ENCODE measurements around the gene CALN1.

CALN1 gene

DNA sequence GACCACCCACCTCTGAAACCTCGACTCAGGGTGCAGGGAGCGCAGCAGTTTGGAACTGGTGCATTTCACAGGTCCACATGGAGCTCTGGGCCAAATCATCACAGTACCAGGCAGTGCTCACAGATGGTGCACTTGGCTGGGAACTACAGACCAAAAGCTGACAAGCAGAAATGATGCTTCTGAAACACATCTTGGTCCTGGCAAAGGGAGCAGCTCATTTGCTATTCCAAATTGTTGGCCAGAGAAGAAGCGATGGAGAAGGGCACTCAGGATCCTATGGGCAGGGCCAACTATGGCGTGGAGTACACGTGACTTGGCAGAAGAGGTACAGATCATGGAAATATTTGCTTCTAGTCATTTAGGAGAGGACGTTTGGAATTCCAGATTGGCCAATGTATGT lies 383.9 kb downstream of the CALN1 start:
- no peak for DNase-seq

DNA sequence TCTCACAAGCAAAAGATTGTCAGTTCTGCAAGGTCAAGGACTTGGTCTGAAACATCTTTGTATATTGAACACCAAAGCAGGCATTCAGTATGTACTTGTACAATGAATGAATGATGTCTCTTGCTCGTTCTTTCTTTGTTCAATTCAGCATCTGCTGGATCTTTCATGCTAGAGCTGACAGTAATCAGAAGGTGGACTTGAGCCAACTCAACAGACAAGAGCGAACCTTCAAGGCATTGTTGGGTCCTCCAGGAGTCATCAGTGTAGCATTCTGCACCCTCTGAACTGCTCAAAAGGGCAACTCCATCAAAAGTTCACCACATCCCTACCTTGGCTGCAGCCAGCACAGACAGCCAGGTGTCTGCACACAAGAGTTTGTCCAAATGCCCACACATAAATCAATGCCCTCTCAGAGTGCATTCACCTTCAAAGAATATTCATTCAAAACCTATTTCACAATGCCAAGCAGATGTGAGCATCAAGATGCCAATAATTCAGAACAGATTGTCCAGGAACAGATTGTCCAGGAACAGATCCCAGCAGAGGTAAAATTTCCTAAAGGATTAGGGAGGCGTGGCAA lies 386.7 kb downstream of the CALN1 start:
- no peak for DNase-seq

DNA sequence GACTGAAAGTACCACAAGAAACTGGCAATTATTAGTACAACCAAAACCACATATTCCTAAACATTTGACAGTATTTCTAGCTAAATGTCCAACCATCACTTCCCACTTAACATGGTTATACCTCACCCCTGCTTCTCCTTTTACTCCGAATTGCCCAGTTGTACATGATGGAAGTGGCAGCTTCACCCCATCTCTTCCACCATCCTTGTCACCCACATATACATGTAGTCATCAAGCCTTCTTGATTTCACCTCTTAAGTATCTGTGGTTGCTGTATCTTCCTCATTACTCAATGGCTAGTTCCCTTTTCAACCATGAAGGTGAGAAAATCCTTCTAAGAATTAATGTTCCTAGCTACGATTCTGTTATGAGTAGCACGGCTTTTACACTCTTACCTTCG lies 388.2 kb downstream of the CALN1 start:
- no peak for DNase-seq

DNA sequence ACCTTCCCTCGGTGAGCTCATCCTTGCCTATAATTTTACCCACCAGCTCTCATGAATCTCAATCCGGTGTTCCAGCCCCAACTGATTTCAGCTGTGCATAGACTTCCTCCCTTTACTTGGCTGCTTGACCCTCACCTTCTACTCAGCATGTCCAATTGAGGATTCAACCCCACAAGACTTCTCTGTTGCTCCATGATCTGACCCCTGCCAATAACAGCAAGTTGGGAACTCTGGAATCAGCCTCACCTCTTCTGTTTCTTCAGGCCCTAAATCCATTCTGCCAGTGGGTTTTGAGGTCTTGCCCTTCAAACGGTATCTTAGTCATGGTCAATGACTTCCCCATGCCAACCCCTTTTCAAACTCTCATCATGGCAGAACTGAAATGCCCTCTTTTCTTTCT lies 390.4 kb downstream of the CALN1 start:
- DNase-seq, result no peak

DNA sequence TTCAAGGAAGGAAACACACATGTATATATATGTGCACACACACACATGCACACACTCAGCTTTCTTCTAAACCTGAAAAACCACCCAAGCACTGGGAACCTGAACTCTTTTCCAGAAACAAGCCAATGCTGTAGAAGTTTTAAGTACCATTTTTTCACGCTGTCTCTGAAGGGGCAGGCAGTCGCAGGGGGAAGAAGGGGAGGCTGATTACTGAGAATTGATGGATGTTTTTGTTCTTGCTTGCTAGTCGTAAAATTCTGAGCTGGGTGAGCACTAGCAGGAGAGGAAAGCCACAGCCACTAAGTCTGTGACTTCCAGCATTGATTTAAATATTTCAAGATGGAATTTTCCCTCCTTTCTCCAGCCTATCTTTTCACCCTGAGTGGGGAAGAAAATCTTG lies 391.8 kb downstream of the CALN1 start:
- no peak for DNase-seq

DNA sequence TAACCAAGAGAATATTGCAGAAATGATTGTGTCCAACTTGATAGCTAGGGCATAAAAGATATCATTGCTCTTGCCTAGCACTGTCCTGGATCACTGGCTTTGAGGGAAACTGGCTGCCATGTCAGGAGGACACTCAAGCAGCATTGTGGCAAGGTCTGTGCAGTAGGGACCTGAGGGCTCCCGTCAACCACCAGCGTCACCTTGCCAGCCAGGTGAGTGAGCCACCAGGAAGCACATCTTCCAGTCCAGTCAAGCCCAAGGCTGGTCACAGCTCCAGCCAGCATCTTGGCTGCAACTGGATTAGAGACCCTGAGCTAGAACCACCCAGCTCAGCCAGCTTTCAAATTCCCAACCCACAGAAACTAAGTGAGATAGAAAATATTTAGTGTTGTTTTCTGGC lies 392.7 kb downstream of the CALN1 start:
- no peak for DNase-seq

DNA sequence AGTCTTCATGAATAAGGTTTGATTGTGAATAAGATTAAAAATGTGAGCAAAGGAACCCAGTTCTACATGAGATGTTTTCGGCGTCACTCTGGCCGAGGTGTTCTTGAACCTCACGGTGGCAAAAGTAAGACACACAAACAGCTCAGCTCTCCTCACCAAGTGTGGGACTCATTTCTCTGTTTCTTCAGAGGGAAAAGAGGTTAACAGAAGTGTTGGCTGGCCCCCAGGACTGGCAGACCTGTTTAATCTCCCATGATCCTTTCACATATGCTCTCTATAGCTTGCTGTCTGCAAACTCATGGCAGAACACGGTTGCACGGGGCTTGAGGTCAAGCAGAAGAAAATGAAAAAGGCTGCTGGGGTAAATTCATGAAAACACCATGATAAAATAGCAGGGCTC lies 394.4 kb downstream of the CALN1 start:
- DNase-seq, result no peak

DNA sequence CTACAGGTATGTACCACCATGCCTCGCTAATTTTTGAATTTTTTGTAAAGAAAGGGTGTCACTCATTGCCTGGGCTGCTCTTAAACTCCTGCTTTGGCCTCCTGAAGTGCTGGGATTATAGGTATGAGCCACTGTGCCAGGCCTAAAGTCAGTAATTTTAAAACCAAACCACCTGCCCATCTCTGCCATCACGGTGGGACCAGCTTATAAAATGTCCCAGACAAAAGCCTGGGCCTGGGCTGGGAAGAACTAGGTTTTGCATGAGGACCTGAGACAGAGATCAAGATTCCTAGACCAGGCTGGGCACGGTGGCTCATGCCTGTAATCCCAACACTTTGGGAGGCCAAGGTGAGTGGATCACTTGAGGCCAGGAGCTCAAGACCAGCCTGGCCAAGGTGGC lies 395.6 kb downstream of the CALN1 start:
- DNase-seq, result no peak

DNA sequence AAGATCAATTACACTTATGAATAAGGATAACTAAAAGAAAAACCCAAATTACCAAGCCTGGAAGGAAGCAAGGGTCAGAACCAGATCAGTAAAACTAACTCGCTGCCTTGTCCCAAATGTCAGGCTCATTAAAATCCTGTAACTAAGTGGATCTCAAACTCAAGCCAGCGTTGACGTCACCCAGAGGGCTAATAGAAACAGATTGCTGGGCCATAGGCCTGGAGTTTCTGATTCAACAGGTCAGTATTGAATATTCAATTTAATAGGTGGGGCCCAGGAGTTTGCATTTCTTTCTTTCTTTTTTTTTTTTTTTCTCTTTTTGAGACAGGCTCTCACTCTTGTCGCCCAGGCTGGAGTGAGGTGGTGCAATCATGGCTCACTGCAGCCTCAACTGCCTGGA lies 397.0 kb downstream of the CALN1 start:
- no peak for DNase-seq

DNA sequence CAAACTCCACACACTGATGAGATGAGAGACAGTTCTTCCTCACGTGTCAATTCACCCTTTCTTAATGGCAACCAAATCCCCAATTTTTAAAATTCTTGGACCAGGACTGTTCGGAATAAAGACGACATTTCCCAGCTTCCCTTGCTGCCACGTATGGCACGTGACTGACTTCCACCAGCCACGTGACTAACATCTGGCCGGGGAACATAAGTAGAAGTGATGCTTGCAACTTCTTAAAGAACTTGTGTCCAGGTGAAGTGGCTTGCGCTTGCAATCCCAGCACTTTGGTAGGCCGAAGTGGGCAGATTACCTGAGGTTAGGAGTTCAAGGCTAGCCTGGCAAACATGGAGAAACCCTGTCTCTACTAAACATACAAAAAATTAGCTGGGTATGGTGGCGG lies 405.1 kb downstream of the CALN1 start:
- no peak for DNase-seq

DNA sequence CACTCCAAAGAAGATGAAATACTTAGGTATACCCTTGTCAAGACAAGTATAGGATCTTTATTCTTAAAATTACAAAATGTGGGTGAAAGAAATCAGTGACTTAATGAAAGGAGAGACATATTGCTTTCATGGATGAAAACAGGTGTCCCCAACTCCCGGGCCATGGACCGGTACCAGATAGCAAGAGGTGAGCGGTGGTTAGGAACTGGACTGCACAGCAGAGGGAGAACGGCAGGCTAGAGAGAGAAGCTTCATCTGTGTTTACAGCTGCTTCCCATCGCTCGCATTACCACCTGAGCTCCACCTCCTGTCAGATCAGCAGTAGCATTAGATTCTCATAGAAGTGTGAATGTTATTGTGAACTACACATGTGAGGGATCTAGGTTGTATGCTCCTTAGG lies 408.9 kb downstream of the CALN1 start:
- DNase-seq, result no peak

DNA sequence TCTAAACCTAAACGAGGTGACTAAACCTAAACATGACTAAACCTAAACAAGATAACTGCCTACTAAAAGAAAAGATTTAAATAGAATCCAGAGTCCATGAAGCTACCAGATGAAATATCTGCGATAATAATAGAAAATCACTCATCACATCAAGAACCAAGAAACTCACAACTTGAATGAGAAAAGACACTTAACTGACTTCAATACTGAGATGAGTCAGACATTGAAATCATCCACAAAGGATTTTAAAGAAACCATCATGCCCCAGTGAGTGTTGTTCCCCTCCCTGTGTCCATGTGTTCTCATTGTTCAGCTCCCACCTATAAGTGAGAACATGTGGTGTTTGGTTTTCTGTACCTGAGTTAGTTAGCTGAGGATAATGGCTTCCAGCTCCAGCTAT lies 416.0 kb downstream of the CALN1 start:
- no peak for DNase-seq

DNA sequence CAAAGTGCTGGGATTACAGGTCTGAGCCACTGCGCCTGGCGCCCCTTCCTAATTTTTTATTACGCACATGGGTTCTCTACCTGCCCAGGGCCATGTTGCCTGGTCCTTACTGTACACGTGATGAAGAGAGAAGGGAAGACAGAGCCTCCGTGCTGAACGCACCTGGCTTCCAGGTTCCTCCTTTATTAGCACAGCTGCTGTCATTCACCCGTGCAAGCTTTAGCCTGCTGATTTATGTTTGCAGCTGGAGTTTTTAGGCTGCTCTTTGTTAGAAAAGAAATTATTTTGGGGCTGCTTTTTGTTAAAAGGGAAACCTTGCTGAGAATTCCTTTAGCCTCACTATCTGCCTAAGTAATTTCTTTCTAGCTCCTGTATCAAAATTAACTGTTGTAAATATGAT lies 417.0 kb downstream of the CALN1 start:
- no peak for DNase-seq

DNA sequence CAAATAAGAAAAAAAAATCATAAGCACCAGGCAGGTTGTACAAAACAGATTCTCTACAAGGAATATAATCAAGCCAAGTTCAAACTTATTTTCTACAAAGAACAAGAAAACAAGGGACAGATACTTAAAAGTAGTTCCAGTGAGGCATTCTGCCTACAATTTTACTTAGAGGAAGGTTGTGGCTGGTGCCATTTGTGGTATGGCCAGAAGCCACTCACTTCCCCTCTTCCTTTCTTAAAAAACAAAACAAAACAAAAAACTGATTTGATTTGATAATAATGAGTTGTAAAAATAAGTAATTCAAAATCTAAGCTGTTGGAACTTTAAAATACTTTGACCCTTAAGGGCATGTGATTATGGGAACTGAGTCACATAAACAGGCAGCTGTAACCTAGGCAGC lies 420.6 kb downstream of the CALN1 start:
- no peak for DNase-seq

DNA sequence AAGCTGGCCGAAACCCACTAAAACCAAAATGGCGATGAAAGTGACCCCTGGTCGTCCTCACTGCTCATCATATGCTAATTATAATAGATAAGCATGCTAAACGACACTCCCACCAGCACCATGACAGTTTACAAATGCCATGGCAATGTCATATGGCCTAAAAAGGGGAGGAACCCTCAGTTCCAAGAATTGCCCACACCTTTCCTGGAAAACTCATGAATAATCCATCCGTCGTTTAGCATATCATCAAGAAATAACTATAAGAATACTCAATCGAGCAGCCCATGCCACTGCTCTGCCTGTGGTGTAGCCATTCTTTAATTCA lies 422.0 kb downstream of the CALN1 start:
- no peak for DNase-seq

DNA sequence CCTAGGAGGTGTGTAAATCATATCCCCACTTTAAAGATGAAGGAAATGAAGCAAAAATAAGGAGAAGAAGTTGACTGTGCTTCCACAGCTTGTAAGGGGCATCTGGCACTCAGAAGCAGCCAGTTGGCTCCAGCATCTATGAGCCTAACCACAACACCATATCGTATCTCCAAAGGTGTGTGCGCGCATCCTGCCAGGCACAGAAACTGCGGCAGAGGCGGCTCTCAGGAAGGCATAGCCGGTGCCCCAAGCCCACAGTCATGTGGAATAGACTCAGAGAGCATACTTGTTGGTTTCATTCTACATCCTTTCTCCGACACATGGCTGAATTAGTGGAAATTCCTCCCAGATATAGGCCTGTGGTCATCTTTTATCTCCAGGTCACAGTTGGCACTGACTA lies 423.9 kb downstream of the CALN1 start:
- no peak for DNase-seq

DNA sequence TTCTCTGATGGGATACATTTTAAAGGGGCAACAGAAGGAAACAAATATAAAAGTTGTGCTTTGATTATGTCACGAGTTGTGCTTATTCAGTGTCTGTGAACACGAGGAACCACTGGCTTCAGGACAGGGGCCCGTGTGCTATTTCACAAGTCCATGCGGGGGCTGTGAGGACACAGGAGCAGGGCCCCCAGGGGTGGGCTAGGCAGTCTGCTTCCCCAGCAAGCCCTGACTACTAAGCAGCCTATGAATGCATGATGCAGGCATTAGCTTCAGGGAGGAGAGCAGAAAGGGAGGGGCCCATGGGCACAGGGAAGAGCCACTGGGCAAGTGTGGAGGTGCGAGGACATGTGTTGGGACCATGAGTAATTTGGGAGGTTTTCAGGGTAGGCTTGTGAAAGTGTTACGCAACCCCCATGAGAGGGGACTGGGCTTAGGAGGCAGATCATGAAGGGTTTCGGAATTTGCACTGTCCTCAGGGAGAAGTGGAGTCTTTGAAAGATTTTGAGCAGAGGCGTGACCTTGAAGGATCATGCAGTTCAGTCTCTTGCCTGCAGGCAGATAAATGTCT lies 424.9 kb downstream of the CALN1 start:
- DNase-seq, result no peak

DNA sequence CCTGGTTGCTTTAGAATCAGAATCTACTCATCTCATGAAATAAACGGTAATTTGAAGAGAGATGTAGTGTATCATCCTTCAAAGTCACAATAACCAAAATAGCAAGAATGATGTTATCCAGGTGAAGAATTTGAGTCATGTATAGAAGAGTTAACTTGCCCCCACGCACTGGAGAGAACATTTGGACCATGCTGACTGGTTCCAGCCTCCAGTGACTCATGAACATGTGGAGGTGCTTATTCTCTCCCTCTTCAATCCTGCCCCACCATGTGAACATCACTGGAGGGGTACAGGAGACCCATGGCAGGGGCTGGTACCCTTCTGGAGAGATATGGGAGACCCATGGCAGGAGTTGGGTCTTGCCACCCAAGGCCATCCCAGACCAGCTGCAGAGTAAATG lies 427.8 kb downstream of the CALN1 start:
- DNase-seq, result no peak

DNA sequence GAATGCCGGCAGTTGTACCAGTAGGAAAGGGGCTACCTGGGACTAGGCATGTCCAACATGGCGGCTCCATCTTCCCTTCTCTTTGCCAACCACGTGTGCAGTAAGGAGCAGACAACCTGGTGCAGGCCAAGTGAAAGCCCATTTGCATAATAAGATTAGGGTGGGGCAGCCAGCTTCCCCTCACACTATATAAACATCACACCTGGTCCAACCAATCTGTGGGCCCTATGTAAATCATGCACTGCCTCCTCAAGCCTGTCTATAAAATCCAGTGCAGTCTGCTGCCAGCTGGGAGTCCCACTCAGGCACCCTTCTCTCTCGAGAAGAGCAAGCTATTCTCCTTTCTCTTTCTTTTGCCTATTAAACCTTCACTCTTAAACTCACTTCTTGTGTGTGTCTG lies 429.3 kb downstream of the CALN1 start:
- DNase-seq, result no peak

DNA sequence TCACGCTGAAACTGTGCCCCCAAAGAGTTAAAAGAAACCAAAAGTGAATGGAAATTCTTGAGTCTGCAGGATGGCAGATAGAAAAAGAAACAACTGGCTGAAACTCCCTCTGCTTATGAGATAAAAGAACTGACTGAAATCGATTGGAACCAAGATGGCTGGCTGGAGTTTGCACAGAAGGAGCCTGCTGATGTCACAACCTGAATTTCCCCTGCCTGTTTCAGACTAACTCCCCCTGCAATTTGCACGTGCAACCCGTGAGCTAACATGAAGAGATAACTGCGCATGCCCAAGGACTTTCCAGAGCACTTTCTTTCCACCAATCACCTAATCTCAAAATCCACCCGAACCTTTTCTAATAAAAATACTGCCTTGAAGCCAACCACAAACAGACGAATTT lies 435.5 kb downstream of the CALN1 start:
- no peak for DNase-seq

DNA sequence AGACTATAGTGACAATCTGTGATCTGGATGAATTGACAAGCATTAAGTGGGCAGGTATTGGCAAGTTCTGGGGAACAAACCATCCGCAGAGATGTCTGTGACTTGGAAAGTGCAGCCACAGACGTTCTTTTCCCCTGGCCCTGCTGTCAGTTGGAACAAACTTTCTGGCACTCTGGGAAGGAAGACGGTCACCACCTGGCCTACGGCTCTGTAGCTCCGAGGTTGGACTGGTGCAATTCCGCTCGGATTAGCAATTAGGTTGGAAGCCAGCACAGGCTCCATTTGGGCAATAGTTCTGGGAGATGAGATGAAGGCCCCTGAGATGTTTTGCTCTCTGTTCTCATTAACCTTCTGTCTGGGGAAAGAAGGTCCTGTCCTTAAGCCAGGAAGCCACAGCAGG lies 437.5 kb downstream of the CALN1 start:
- no peak for DNase-seq

DNA sequence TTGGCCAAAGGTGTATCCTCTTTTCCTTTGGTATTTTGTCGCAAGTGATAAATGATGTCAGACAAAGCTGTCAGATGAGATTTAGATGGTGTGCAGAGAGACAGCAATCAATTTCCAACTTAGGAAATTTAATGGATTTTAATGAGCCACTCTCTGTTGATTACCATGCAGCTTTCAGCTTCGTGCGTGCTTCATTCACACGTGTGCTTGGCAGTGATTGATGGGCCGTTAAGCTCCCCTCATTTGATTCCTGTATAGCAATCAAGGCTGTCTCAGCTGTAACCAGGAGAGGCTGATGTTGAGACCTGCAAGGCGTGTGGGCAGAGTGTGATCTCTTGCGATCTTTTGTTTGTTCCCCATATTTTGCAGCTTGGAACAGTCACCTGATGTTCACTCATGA lies 439.6 kb downstream of the CALN1 start:
- DNase-seq, result no peak

DNA sequence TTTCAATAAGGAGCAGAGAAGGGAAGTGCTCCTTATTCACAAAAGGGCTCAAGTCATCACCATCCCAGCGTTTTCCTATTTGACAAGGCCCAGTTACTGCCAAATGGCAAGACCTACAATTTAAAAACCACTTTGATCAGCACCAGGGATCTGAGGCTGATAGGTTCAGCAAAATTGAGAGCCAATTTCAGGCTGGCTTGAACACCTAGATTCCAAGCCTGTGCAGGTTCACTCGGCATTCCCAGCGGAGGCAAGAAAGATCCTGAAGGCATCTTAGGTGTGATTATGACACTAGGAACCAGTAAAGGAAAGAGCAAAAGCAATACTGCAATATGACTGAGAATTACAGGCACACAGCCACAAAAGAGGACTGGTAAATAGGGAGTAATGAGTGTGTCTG lies 441.4 kb downstream of the CALN1 start:
- DNase-seq, result no peak

DNA sequence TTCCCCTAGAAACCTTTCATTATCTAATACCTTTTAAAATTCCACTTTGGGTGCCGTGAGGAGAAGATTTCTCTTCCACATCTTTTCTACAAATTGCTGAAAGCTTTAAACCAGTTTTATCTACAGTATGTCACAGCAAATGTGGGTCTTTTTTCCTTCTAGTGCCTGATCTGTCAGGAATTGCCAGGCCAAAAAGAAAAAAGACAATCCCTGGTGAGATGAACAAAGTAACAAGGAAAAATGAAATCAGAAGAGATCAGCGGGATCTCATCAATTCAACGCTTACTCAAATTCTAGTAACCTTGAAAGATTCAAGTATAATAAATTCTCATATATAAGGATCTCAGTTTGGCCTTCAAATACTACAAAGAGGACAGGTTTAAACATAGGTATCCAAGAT lies 449.5 kb downstream of the CALN1 start:
- DNase-seq, result no peak

DNA sequence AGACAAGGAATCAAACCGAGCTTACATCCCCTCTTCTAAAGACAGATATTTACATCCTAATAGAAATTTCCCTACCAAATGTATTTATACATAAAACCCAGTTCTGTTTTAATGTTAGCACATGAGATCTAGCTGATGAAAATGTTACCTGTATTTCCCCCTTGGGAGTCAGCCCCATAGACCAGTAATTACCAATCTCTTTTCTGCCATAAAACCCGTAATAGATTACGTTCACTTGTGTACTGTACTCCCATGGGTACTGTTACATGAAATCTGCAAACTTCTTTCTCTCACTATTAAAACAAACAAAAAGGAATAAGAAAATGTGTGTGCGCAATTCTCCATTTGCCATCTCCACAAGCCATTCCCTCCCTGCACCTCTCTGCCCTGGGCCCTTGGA lies 450.9 kb downstream of the CALN1 start:
- no peak for DNase-seq

DNA sequence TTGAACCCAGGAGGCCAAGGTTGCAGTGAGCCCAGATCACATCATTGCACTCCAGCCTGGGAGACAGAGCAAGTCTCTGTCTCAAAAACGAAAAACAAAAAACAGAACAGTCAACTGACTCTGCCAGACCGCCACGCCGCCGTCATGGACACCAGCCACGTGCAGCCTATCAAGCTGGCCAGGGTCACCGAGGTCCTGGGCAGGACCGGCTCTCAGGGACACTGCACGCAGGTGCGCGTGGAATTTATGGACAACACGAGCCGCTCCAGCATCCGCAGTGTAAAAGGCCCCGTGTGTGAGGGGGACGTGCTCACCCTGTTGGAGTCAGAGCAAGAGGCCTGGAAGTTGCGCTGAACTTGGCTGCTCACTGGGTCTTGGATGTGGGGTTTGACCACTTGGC lies 470.0 kb downstream of the CALN1 start:
- no peak for DNase-seq

All from kidney glomerular epithelial cell (primary cell).